T-helper 2 cell treated with Interferon-gamma antibody and Interleukin-4, amounts not matched to agents 100 ng/mL and 5 ng/mL, for 36 hours (primary cell): ENCODE measurements around the gene KCNH6. TPM values are rescaled to one million over a fixed set of nuclear protein-coding genes. Genes with fewer than 3 reads are reported as not detected.

Experiments
- intact Hi-C: fragments of 100-400 bp; cut with micrococcal nuclease; formaldehyde crosslinking; loops from one replicate; pipeline ENCODE4 v1.15.1; 2023
- total RNA-seq: library from RNA; stranded (reverse); gene quantifications from 2 replicates; pipeline ENCODE4 v1.2.3, GENCODE V29; 2022

The KCNH6 gene
- total RNA-seq, 1 donor from 2014 or later, result not detected

GRCh38 chr17:63483655-63484575 is 39.2 kb upstream of the KCNH6 start:
- intact Hi-C loops, result no loop called here

- intact Hi-C loops, result no loop called here
These were observed 36.7 kb upstream of the KCNH6 start for GRCh38 chr17:63486317-63487013.

- intact Hi-C loops, result no loop called here
These were observed 36.2 kb upstream of the KCNH6 start for GRCh38 chr17:63487014-63487339.

- intact Hi-C loops, result no loop called here
These were observed 34.3 kb upstream of the KCNH6 start for GRCh38 chr17:63488851-63489250.

- intact Hi-C loops, result no loop called here
These were observed 33.9 kb upstream of the KCNH6 start for GRCh38 chr17:63489291-63489690.

- intact Hi-C loops, result no loop called here
These were observed 32.8 kb upstream of the KCNH6 start for GRCh38 chr17:63490329-63490728.

- intact Hi-C loops, result no loop called here
These were observed 32.2 kb upstream of the KCNH6 start for GRCh38 chr17:63490858-63491400.

- intact Hi-C loops, result no loop called here
These were observed 31.7 kb upstream of the KCNH6 start for GRCh38 chr17:63491413-63491812.

- intact Hi-C loops, result no loop called here
These were observed 31.1 kb upstream of the KCNH6 start for GRCh38 chr17:63491977-63492618.

- intact Hi-C loops, result no loop called here
These were observed 30.2 kb upstream of the KCNH6 start for GRCh38 chr17:63492940-63493339.

- intact Hi-C loops, result no loop called here
These were observed 29.7 kb upstream of the KCNH6 start for GRCh38 chr17:63493411-63493810.

- intact Hi-C loops, result no loop called here
These were observed 28.7 kb upstream of the KCNH6 start for GRCh38 chr17:63494300-63494928.

GRCh38 chr17:63495491-63495890 is 27.7 kb upstream of the KCNH6 start:
- intact Hi-C loops, result no loop called here

- intact Hi-C loops, result no loop called here
These were observed 27.0 kb upstream of the KCNH6 start for GRCh38 chr17:63496177-63496576.

- intact Hi-C loops, result no loop called here
These were observed 26.3 kb upstream of the KCNH6 start for GRCh38 chr17:63496663-63497400.

- intact Hi-C loops, result no loop called here
These were observed 25.3 kb upstream of the KCNH6 start for GRCh38 chr17:63497708-63498483.

GRCh38 chr17:63498626-63499195 is 24.4 kb upstream of the KCNH6 start:
- intact Hi-C loops, result no loop called here

GRCh38 chr17:63500543-63501390 is 22.4 kb upstream of the KCNH6 start:
- intact Hi-C loops, result no loop called here

GRCh38 chr17:63503341-63503705 is 19.8 kb upstream of the KCNH6 start:
- intact Hi-C loops, result no loop called here
